Measurements from ENCODE around the gene ABAT. TPM values are rescaled to one million over a fixed set of nuclear protein-coding genes. Genes with fewer than 3 reads are reported as not detected.

ABAT gene
- total and polyA plus RNA-seq, 10 of the 15 experiments (the other 5 are each of a cell fraction or from before 2014, with no cell fraction given): 1.0 to 10.6 (median 1.9) TPM

- RAD21 ChIA-PET (ENCODE audit: unreplicated experiment): interaction anchor here (0.6 kb wide), 2 partner anchors 59 to 427 kb away, joined by 3 read pairs; no protein-coding TSS in a partner anchor
- FAIRE-seq (no peak), ATAC-seq (no peak), DNase-seq (ENCODE audit: low read depth, low spot score) (no peak)
- no peaks in the 10 kb centered on the region for H3K27me3 ChIP-seq (replicated peaks in 1 of 2; ENCODE audit: control insufficient read depth in 2 of 2, insufficient read depth in 2 of 2, low read length in 1 of 2)
- H3K4me1 ChIP-seq (ENCODE audit: control insufficient read depth, insufficient read depth, low read length): no peaks in the 10 kb centered on the region
- no peak overlapping the region for H3K4me2 ChIP-seq (ENCODE audit: control insufficient read depth, insufficient read depth)
- CTCF ChIA-PET: interaction anchor here (0.6 kb wide), 1 partner anchor 60 kb away, joined by 3 read pairs; no protein-coding TSS in a partner anchor
- H3K79me2 ChIP-seq (ENCODE audit: control insufficient read depth, insufficient read depth, low read length): no peaks in the 10 kb centered on the region
- no peaks in the 10 kb centered on the region for H3K36me3 ChIP-seq (ENCODE audit: control insufficient read depth in 2 of 2, insufficient read depth in 2 of 2, low read length in 1 of 2)
- in situ Hi-C loops (cut with MboI) (no loop called here), intact Hi-C loops (cut with micrococcal nuclease; ENCODE audit: unreplicated experiment) (no loop called here)
- no peak overlapping the region for H3K27ac ChIP-seq (ENCODE audit: control insufficient read depth, insufficient read depth)
- no peak overlapping the region for H3K4me3 ChIP-seq
- POLR2A ChIA-PET: no interaction called here
- SMC1A ChIA-PET (ENCODE audit: uncharacterized antibody, unreplicated experiment): no interaction called here
- BruUV-seq (replicated peaks): no TSS peak
- no peak overlapping the region for H2AFZ ChIP-seq (ENCODE audit: control insufficient read depth, low read depth, low read length)
- H4K20me1 ChIP-seq (ENCODE audit: control insufficient read depth, insufficient read depth): no peaks in the 10 kb centered on the region
- no peaks in the 10 kb centered on the region; the same call in 2 of the 3 replicates for H3K9me3 ChIP-seq (replicated peaks; ENCODE audit: control insufficient read depth, insufficient read depth, low read length)
- 30% methylated on average over 14 of the region's 14 CpGs for WGBS (ENCODE audit: insufficient coverage, insufficient replicate concordance, low lambda C conversion rate, missing lambda C conversion rate)
- no peak overlapping the region for H3K9ac ChIP-seq (ENCODE audit: control insufficient read depth, insufficient read depth, low read length)
- TF ChIP-seq ATF3 (IDR thresholded peaks at IDR 0.05; ENCODE audit: borderline replicate concordance, extremely low read depth, low read depth, low read length): no peak
- TF ChIP-seq CHD1 (IDR thresholded peaks at IDR 0.05; ENCODE audit: low read depth, low read length): no peak
- no peak for TF ChIP-seq STAT3 (IDR thresholded peaks at IDR 0.05; ENCODE audit: low read depth, low read length)
- TF ChIP-seq ZBTB40 (IDR thresholded peaks at IDR 0.05; ENCODE audit: borderline replicate concordance): no peak
- TF ChIP-seq LARP7 (IDR thresholded peaks at IDR 0.05): no peak
- TF ChIP-seq SRF (IDR thresholded peaks at IDR 0.05; ENCODE audit: low read depth in 2 of 2, low read length in 2 of 2): no peak
- TF ChIP-seq JUNB (IDR thresholded peaks at IDR 0.05): no peak
- no peak for TF ChIP-seq EGR1 (IDR thresholded peaks at IDR 0.05; ENCODE audit: borderline replicate concordance in 1 of 2, low read depth in 2 of 2, low read length in 2 of 2)
- TF ChIP-seq IRF5 (IDR thresholded peaks at IDR 0.05; ENCODE audit: borderline replicate concordance): no peak
- TF ChIP-seq ELK1 (IDR thresholded peaks at IDR 0.05; ENCODE audit: low read depth, low read length): no peak
- no peak for TF ChIP-seq HCFC1 (IDR thresholded peaks at IDR 0.05; ENCODE audit: low read length)
- no peak for TF ChIP-seq TCF12 (IDR thresholded peaks at IDR 0.05; ENCODE audit: low read depth, low read length)
- no peak for TF ChIP-seq CREB1 (IDR thresholded peaks at IDR 0.05; ENCODE audit: low read depth)
Observed at GRCh38 chr16:8721336-8722024, 47.1 kb downstream of the ABAT start.

Measured in GM12878 (cell line).